MCF 10A (cell line): ENCODE measurements around the gene ARHGAP15. TPM values are rescaled to one million over a fixed set of nuclear protein-coding genes. Genes with fewer than 3 reads are reported as not detected.
"Not testable (repeated sequence)": the region's sequence is repeated elsewhere in the genome, so short reads cannot be mapped to it uniquely, and the experiment has no call there.

ENCODE experiments used
- BruUV-seq: library from RNA; stranded (reverse); fragments of 400-500 nt; replicated peaks from 2 replicates; lab custom pipeline; 2021; lab: Mats Ljungman, UMichigan
- CTCF ChIA-PET: fragments of 300-600 bp; sonication (Branson Sonifier 250); formaldehyde crosslinking; extraction: SDS; loops from one replicate; lab custom pipeline; 2021; ENCODE audit warnings: antibody characterized with exemption, inconsistent platforms; lab: Yijun Ruan, JAX
- POLR2A ChIA-PET: fragments of 300-600, 350-650 bp; sonication (Branson Sonifier 250); formaldehyde crosslinking; extraction: SDS; loops from one replicate; lab custom pipeline; 2020; ENCODE audit warnings: antibody characterized with exemption, inconsistent platforms; lab: Yijun Ruan, JAX
- DNase-seq: peaks from one replicate; pipeline ENCODE4 v3.0.0-alpha.2; 2018; ENCODE audit not compliant: unreplicated experiment
- H3K27ac Mint-ChIP-seq: one replicate; pipeline ENCODE4 v1.8.0; 2022; ENCODE audit warnings: mild to moderate bottlenecking, low read depth, mixed read lengths; ENCODE audit not compliant: unreplicated experiment
- H3K27me3 Mint-ChIP-seq: one replicate; pipeline ENCODE4 v1.8.0; 2022; ENCODE audit warnings: mixed read lengths; ENCODE audit not compliant: insufficient read depth, unreplicated experiment
- H3K36me3 Mint-ChIP-seq: one replicate; pipeline ENCODE4 v1.8.0; 2022; ENCODE audit warnings: mild to moderate bottlenecking, moderate library complexity, mixed read lengths; ENCODE audit not compliant: insufficient read depth, unreplicated experiment
- H3K4me1 Mint-ChIP-seq: one replicate; pipeline ENCODE4 v1.8.0; 2022; ENCODE audit warnings: mixed read lengths; ENCODE audit not compliant: insufficient read depth, unreplicated experiment
- H3K4me3 Mint-ChIP-seq: one replicate; pipeline ENCODE4 v1.8.0; 2022; ENCODE audit warnings: mild to moderate bottlenecking, moderate library complexity, mixed read lengths; ENCODE audit not compliant: unreplicated experiment
- H3K9me3 Mint-ChIP-seq: one replicate; pipeline ENCODE4 v1.8.0; 2022; ENCODE audit warnings: mixed read lengths; ENCODE audit not compliant: unreplicated experiment
- intact Hi-C: fragments of 100-400 bp; cut with micrococcal nuclease; formaldehyde crosslinking; loops from 2 replicates; pipeline ENCODE4 v1.14.1; 2022
- total RNA-seq: library from RNA; stranded (reverse); gene quantifications from 2 replicates; pipeline ENCODE4 v1.2.3, GENCODE V29; 2022
- TF ChIP-seq, protein P1 (sequence below): fragments of 200-600 bp; IDR thresholded peaks from one replicate; pipeline ENCODE4 v1.8.0; 2022; ENCODE audit warnings: antibody characterized with exemption, mild to moderate bottlenecking; ENCODE audit not compliant: unreplicated experiment

The ARHGAP15 gene
- total RNA-seq, 1 experiment from 2014 or later, result not detected

DNA sequence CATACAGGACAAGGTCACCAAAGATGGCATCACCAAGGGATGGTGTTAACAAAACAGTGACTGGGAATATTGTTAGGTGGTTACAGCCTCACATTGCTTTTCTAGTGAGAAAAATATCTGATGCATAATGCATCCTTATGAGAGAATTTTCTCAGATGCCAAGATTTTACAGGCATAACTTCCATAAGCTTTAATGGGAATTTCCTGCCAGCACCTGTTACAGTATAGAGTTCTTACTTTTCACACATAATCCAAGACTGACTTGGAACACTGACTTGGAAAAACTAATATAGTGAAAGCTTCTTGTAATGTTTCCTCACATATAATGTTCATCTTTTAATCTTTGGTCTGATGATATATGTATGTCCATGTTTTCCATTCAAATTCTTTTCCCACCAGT, 402.8 kb downstream of the ARHGAP15 start:
- Mint-ChIP-seq H3K27me3 (no peaks in the 10 kb centered on the region), H3K27ac (no peak overlapping the region), H3K36me3 (no peaks in the 10 kb centered on the region), H3K4me1 (peaks cover 6% of the 10 kb centered on the region), H3K4me3 (no peak overlapping the region), H3K9me3 (no peaks in the 10 kb centered on the region)
- CTCF ChIA-PET, result no interaction called here
- POLR2A ChIA-PET, result interaction anchor here (0.6 kb wide), 1 partner anchor 603 kb away, joined by 3 read pairs; no protein-coding TSS in a partner anchor
- no peak for DNase-seq
- TF ChIP-seq, protein P1, sequence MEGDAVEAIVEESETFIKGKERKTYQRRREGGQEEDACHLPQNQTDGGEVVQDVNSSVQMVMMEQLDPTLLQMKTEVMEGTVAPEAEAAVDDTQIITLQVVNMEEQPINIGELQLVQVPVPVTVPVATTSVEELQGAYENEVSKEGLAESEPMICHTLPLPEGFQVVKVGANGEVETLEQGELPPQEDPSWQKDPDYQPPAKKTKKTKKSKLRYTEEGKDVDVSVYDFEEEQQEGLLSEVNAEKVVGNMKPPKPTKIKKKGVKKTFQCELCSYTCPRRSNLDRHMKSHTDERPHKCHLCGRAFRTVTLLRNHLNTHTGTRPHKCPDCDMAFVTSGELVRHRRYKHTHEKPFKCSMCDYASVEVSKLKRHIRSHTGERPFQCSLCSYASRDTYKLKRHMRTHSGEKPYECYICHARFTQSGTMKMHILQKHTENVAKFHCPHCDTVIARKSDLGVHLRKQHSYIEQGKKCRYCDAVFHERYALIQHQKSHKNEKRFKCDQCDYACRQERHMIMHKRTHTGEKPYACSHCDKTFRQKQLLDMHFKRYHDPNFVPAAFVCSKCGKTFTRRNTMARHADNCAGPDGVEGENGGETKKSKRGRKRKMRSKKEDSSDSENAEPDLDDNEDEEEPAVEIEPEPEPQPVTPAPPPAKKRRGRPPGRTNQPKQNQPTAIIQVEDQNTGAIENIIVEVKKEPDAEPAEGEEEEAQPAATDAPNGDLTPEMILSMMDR, result no peak
- intact Hi-C loops, result no loop called here
- BruUV-seq, result no TSS peak

DNA sequence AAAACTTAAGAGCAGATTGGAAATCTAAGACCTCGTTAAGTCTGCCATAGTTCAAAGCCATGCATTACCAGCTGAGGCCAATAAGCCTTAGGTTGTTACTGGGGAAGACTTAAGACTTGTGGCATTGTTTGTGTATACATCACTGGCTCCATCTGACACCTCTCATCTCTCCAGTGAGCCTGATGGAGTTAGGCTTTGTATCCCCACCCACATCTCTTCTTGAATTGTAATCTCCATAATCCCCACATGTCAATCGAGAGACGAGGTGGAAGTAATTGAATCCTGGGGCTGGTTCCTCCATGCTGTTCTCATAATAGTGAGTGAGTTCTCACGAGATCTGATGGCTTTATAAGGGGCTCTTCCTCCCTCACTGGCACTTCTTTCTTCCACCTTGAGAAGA, 404.6 kb downstream of the ARHGAP15 start:
- H3K27ac Mint-ChIP-seq, result no peak overlapping the region
- peaks cover 6% of the 10 kb centered on the region for H3K4me1 Mint-ChIP-seq
- TF ChIP-seq, protein P1, result no peak
- POLR2A ChIA-PET, result no interaction called here
- intact Hi-C loops, result no loop called here
- no peaks in the 10 kb centered on the region for H3K9me3 Mint-ChIP-seq
- BruUV-seq, result no TSS peak
- no peak for DNase-seq
- CTCF ChIA-PET, result no interaction called here
- no peak overlapping the region for H3K4me3 Mint-ChIP-seq
- H3K36me3 Mint-ChIP-seq, result no peaks in the 10 kb centered on the region
- no peaks in the 10 kb centered on the region for H3K27me3 Mint-ChIP-seq

- no peak overlapping the region for H3K4me3 Mint-ChIP-seq
- POLR2A ChIA-PET, result interaction anchor here (0.7 kb wide), 1 partner anchor 641 kb away, joined by 3 read pairs; no protein-coding TSS in a partner anchor
- no peak overlapping the region for H3K27ac Mint-ChIP-seq
- no TSS peak for BruUV-seq
- H3K36me3 Mint-ChIP-seq, result no peaks in the 10 kb centered on the region
- H3K9me3 Mint-ChIP-seq, result peaks cover 2% of the 10 kb centered on the region
- H3K4me1 Mint-ChIP-seq, result peaks cover 2% of the 10 kb centered on the region
- no peaks in the 10 kb centered on the region for H3K27me3 Mint-ChIP-seq
- no peak for DNase-seq
- intact Hi-C loops, result no loop called here
- CTCF ChIA-PET, result no interaction called here
- TF ChIP-seq, protein P1, result no peak
These were observed 406.6 kb downstream of the ARHGAP15 start for GRCh38 chr2:143535802-143536201.

- CTCF ChIA-PET, H3K4me1 Mint-ChIP-seq, intact Hi-C loops, H3K4me3 Mint-ChIP-seq, H3K9me3 Mint-ChIP-seq, H3K36me3 Mint-ChIP-seq, DNase-seq, POLR2A ChIA-PET, H3K27ac Mint-ChIP-seq, BruUV-seq, H3K27me3 Mint-ChIP-seq: not testable (repeated sequence)
These were observed 412.7 kb downstream of the ARHGAP15 start for GRCh38 chr2:143541899-143542298.
